Raji (cell line): ENCODE results near the gene ACYP2.

Source experiments
- POLR2A ChIP-seq: IDR thresholded peaks from 2 replicates; pipeline ENCODE4 v1.6.1; 2011; ENCODE audit warnings: low read depth, low read length, control low read depth; ENCODE audit not compliant: insufficient read depth

ACYP2 gene

DNA sequence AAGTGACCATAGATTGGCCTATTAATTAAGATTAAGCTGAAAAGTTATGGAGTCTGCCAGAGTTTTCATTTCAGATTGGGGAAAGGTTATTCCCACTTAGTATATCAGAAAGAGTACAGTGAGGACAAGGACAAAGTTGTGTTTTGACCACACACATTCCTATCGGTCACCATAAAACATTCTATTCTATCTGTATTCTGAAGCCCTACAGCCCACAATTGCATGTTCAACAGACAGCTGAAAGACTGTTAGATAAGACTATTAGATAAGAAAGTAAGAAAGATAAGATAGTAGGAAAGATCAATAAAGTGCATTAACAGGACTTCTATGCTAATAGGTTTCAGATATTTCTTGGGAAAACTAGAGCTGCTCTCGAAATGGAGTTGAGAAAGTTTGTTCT lies 26.7 kb upstream of the ACYP2 start:
- no peak for TF ChIP-seq POLR2A

GRCh38 chr2:54090521-54091117 lies 24.8 kb upstream of the ACYP2 start:
- TF ChIP-seq POLR2A, result no peak

DNA sequence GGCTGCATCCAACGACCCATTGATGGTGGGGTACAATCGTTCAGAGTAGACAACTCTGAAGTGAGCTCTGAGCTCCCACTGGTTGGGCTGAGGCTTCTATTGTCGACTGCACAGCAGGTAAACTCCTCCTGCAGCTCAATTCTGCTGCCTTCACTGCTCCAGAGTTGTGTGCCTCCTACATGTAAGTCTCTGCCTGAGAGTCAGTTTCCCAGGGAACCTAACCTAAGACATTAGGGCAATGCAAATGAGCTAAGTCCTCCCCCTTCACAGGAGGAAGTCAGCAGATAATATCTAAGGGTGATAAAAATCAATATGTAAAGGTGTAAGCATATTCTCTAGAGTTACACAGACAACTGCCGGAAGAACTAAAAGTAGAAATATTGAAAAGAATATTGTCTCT lies 22.5 kb upstream of the ACYP2 start:
- TF ChIP-seq POLR2A, result peak; percentile 83

GRCh38 chr2:54097124-54097523 lies 18.3 kb upstream of the ACYP2 start:
- TF ChIP-seq POLR2A, result no peak

DNA sequence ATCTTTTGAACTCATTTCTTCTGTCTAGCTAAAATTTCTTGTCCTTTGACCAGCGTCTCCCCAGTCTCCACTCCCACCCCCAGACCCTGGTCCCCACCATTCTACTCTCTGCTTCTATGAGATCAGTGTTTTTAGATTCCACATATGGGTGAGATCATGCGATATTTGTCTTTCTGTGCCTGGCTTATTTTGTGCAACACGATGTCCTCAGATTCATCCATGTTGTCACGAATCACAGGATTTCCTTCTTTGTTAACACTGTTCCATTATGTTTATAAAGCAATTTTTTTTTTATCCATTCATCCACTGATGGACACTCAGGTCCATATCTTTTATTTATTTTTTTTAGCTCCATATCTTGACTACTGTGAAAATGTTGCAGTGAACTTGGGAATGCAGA lies 16.0 kb upstream of the ACYP2 start:
- TF ChIP-seq POLR2A, result no peak

DNA sequence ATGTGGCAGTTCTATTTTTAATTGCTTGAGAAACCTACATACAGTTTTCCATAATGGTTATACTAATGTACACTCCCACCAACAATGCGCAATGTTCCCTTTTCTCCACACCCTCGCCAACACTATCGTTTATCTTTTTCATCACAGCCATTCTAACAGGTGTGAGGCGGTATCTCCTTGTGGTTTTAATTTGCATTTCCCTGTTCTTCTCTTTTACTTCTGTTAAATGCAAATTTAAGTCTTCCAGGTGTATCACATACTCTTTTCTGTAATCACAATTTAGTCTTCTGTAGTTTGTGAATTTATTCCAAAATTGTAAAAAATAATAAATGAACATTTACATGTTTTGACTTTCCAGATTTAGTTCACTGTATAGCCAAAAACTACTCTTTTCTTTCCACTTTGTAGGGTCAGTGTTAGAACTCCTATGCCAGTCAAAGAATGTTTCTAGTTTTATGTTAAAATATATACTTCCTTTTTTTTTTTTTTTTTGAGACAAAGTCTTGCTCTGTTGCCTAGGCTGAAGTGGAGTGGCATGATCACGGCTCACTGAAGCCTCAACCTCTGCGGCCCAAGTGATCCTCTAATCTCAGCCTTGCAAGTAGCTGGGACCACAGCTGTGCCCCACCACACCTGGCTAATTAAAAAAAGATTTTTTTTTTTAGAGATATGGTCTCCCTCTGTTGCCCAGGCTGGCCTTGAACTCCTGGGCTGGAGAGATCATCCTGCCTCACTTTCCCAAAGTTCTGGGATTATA lies 15.4 kb upstream of the ACYP2 start:
- 0 out of 2 replicates have a peak, but pooled peaks have one; percentile 8 for TF ChIP-seq POLR2A

GRCh38 chr2:54100772-54101171 lies 14.6 kb upstream of the ACYP2 start:
- TF ChIP-seq POLR2A, result no peak

DNA sequence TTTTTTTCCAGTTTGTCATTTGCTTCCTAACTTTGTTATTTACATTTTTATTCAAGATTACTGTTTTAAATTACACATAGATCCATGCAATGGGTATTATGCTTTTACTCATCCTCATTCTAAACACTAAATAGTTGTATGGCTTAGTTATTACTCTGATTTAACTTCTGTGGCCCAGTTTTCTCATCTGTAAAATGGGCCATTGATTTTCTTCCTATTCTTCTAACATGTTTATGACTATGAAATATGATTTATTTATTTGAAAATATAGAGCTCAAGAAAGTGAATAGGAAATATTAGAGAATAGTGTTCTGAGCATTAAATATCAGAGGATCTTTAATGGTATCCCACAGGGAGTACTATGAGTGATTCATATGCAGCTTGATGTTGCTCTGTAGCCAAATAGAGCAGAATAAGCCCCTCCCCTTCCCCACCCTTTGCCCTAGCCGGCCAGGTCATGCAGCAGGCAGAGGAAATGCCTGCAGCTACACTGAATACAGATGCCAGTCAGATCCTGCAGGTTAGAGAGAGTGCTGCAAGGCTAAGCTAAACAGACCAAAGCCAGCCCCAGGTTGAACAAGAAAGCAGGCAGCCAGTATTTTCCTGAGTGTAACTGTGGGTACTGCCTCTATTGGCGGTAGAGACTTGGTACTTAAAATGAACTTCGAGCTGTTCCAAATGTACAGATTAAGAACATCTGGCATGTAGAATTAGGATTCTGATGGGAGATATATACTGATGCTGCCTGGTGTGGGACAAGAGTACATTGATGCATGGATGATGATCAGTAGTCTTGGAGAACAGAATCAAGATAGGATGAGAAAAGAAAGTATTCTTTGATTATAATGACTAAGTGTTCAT lies 11.7 kb upstream of the ACYP2 start:
- TF ChIP-seq POLR2A, result peak; percentile 67

DNA sequence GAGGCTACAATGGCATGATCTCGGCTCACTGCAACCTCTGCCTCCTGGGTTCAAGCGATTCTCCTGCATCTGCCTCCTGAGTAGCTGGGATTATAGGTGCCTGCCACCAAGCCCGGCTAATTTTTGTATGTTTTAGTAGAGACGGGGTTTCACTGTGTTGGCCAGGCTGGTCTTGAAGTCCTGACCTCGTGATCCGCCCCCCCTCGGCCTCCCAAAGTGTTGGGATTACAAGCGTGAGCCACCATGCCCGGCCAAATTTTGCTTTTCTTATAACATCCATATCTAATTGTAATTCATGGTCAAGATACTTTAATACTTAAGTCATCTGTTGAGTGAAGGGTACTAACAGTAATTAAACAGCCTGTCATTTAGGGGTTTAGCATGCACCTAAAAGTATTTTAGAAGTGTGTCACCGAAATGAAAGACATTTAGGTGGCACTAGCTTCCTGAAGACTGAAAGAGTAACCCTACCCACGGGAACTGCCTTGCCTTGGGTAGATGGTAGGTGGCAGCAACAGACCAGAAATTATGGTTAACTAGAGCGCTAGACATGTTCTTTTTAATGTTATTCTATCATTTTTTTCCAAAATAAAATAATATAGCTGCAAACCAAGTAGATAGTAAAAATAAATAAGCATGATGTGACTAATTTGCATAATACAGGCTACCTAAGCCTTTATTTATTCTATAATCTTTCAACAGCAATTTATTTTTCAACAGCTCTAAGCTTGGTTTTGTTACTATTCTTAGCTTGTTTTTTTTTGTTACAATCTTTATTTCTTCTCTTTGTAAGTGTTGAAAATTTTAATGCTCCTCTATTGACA lies 8.6 kb upstream of the ACYP2 start:
- no peak for TF ChIP-seq POLR2A

DNA sequence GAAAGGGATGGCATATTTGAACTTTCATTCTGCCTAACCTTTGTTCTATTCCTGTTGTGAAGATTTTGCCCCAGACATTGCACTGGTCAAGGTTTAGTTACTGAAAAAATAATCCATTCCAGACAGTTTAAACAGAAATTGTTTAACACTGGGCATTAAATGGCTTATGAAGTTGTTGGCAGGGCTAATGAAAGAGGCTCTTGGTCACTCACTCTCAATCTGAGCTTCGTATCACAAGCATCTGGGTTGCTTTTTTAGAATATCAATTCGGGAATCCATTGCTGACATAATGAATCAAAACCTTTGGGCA lies 8.0 kb upstream of the ACYP2 start:
- no peak for TF ChIP-seq POLR2A

- no peak for TF ChIP-seq POLR2A
These were observed 7.4 kb upstream of the ACYP2 start for GRCh38 chr2:54107903-54108615.

- no peak for TF ChIP-seq POLR2A
These were observed 5.6 kb upstream of the ACYP2 start for GRCh38 chr2:54109848-54110247.

DNA sequence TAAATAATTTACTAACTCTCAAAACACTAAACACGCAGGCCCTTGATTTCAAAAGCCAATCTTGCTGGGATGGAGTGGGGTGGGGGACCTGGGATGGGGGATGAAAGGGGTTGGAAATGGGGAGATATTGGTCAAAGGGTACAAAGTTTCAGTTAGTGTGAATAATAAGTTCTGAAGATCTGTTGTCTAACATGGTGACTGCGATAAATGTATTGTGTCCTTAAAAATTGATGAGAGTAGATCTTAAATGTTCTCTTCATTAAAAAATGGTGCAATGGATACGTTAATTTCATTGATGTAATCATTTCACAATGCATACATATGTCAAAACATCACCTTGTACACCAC lies 505 bp upstream of the ACYP2 start:
- TF ChIP-seq POLR2A, result no peak

- TF ChIP-seq POLR2A, result no peak
These were observed 5.5 kb downstream of the ACYP2 start for GRCh38 chr2:54120950-54121349.
